HG02763 (cell line): Measurements from ENCODE around the gene HOXA4.

Experiments used
- ATAC-seq: cut with Tn5 transposase; IDR thresholded peaks from one replicate; pipeline ENCODE4 v1.9.1; 2021; ENCODE audit warnings: mild to moderate bottlenecking, moderate library complexity; ENCODE audit not compliant: unreplicated experiment

HOXA4 gene

GRCh38 chr7:27095050-27095896 lies 35.3 kb downstream of the HOXA4 start:
- ATAC-seq, result peak; percentile 17

- ATAC-seq, result no peak
Measured at GRCh38 chr7:27094304-27095049, 36.1 kb downstream of the HOXA4 start.

DNA sequence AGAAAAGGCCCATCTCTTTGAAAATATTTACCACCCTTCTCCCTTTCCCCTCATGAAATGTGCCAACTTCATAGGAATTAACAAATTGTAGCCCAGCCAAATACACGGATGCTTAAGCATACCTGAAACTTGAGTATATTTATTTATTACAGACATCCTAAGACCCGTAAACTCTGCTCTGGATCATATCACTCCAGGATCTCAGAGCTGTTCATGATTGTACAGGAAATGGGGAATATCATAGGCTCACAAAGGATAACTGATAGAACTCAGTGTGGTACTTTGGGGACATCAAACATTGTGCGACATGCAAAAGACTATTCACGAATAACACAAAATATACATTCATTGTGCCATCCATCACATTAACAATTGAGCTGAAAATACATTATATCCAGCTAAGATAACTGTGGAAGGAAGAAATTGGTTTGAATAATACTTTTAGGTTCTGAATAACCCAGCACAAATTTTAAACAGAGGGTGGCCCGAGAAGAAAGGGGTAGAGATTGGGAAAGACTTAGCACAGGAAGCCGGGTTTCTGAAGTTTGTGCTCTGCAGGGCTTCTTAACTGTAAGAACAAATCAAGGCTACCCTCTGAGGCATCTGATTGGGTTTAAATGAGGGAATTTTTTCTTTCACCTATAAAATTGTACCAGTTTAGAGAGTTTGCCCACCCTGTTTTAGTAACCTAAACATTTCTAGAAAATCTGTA lies 37.2 kb downstream of the HOXA4 start:
- no peak for ATAC-seq

DNA sequence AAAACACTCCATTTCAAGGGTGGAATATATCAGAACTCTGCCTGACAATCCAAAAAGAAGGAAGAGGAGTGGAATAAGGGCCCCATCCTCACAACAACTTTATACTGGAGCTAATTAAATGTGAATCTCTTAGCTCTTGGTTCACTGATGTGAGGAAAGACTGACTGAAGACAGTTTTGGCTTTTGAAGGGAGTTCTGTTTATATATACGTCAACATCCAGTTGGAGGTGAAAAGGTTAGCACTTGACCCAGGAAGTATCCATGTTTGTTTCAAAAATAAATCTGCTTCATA lies 37.8 kb downstream of the HOXA4 start:
- ATAC-seq, result no peak

- ATAC-seq, result no peak
Measured at GRCh38 chr7:27091941-27092818, 38.4 kb downstream of the HOXA4 start.

- no peak for ATAC-seq
Measured at GRCh38 chr7:27091105-27091504, 39.5 kb downstream of the HOXA4 start.

DNA sequence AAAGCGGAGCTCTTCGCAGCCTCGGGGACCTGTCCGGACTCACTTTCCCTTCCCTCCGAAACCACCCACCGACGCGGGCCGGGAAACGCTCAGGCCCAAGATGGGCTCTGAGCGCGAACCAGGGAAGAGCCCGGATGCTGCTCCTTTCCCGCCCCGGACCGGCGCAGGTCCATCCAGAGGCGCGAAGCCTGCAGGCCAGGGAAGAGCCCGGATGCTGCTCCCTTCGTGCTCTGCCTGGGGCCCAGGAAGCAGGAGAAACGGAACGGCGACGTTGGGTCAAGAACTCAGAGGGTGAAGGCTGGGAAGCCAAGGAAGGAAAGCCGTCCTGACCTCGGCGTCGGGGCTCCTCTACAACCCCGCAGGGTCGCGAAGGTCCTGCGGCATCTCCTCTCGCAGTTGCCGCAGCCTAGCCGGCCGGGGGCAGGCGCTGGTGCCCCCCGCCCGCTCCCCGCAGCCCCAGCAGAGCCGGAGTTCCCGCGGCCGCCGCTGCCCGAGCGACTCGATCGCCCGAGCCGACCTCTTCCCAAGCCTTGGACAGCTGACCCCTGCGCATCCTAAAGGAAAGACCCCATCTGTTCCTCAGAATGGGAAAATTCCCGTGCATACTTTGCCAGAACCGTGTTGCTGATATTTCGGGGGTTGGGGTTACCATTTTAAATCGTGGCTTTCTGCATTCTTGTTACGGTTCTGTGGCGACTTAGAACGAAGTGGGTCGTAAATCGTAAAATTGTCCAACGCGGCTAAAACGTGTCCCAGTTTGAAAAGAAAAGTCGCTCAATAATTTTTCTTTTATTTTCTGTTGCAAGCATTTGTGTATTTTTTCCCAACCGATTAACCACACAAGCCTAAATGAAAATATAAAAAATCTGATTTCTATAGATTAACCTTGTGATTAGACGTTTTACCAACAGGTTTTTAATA lies 42.3 kb downstream of the HOXA4 start:
- no peak for ATAC-seq

DNA sequence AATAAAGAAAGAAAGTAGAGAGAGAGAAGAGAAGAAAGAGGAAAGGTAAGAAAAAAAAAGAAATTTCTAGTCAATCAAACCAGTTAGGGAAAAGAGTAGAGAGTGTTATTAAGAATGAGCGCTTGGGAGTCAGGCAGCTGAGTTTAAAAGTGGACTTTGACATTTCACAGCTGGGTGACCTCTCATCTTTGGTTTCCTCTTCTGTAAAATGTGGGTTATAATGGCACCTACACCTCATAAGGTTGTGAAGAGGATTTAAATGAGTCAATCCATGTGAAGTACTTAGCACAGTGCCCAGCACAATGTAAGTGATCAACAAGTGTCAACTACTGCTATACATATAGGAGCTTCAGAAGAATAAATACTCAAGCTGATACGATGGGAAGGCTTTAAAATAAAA lies 46.9 kb downstream of the HOXA4 start:
- no peak for ATAC-seq

DNA sequence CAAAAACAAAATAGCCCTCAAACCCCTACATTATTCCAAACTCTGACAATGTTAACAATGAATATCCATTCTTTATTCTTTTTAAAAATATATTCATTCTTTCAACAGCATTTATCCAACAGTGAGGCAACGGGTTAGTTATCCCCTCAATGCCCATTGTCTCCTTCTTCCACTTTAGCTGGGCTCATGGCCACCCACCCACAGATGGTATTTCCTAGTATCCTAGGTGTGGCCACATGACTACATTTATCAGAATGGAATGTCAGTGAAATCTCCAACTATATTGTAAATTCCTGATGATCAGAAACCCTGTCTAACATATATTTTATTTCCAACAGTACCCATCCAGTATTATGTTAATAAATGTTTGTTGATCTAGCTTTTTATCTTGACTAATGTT lies 48.4 kb downstream of the HOXA4 start:
- ATAC-seq, result no peak

DNA sequence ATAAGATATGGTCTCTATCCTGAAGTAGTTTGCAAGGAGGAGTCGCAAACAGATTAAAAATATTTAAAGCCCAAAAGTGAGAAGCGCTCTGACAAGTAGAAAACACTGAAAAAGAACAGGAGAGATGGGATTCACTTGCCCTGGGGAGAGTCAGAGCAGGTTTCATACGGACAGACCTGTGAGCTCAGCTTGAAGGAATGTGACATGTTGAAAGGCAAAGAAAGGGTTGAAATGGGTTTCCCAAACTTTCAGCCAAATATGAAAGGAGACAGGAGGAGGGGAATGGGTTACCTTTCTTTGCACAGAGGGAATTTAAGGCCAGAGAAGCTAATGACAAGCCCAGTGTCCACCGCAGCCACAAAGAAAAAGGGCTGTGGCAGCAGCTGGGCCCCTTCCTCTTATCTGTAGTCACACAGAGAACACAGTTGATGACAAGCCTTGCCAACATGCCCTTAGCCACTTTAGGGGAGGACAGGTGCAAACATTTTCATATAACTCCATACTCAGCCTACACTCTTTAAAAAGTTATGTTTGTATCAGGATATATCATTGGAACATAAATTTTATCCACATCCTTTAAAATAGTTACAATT lies 49.6 kb downstream of the HOXA4 start:
- no peak for ATAC-seq

DNA sequence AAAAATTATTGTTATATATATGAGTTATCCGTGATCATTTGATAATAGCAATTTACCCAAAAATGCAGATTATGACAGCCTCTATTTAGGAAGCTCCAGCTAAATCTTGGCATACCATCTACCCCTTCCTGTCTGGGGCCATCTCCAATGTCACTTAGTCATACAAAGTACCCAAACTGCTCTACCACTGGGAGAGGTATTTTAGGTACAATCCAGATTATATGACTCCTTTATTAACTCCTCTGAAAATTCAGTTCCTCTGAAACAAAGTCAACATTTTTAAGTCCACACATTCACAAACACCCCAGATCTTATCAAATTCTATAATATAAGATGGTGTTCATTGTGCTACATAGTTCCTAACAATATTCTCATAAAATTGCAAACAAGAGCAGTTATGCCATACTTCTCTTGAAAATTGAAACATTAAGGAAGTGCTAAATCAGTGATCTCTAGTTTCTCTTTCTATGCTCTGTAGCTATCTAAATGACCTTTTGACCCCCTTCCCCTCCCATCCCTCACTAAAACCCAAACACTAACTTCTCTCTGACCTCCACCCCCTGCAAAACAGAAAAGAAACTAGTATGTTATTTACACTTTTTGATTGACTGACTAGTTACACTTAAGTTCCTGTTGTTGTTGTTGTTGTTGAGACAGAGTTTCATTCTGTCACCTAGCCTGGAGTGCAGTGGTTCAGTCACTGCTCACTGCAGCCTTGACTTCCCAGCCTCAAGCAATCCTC lies 51.2 kb downstream of the HOXA4 start:
- ATAC-seq, result no peak

GRCh38 chr7:27078616-27079233 lies 51.8 kb downstream of the HOXA4 start:
- ATAC-seq, result no peak
